D721Med (cell line): ENCODE data around the gene PTPRM.

ENCODE experiments used
- DNase-seq: peaks from one replicate; pipeline ENCODE4 v3.0.0; 2011; ENCODE audit warnings: low spot score; ENCODE audit not compliant: insufficient read length
- FAIRE-seq: peaks from 2 replicates; lab custom pipeline; 2011; peaks lifted over from hg19 to GRCh38; lab: Jason Lieb, UNC
- TF ChIP-seq, protein P1 (sequence below): IDR thresholded peaks from 2 replicates; pipeline ENCODE4 v1.5.1; 2012; ENCODE audit warnings: mild to moderate bottlenecking, control low read depth; ENCODE audit not compliant: insufficient read depth; ENCODE audit errors: missing control alignments

PTPRM gene

DNA sequence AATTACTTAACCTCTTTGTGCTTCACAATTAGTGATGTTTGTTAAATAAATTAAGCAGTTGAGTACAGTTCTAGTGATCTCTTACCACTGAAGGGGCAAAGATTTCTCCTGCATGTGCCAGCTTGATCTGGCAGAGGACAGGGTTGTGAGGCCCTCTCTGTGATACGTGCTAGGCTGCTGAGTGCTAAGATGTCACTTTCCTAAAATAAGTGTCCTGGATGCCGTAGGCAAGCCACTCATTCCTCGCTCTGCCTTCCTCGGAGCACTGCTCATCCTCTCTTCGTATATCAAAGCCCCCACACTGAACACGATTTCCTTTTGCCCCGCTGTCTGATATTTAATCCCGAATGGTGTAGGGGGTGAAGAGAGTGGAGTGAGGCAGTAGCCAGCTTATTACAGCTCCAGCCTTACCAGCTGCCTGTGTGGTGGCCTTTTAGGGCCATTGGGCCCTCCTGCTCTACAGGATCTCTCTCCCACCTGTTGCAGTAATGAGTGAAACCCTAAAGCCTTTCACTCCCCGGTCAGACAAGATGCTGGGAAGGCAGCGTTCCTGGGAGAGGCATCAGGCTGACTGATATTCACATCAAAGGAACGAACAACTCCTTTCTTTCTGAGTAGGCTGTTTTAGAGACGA is 40.5 kb downstream of the PTPRM start:
- no peak for DNase-seq
- TF ChIP-seq, protein P1, sequence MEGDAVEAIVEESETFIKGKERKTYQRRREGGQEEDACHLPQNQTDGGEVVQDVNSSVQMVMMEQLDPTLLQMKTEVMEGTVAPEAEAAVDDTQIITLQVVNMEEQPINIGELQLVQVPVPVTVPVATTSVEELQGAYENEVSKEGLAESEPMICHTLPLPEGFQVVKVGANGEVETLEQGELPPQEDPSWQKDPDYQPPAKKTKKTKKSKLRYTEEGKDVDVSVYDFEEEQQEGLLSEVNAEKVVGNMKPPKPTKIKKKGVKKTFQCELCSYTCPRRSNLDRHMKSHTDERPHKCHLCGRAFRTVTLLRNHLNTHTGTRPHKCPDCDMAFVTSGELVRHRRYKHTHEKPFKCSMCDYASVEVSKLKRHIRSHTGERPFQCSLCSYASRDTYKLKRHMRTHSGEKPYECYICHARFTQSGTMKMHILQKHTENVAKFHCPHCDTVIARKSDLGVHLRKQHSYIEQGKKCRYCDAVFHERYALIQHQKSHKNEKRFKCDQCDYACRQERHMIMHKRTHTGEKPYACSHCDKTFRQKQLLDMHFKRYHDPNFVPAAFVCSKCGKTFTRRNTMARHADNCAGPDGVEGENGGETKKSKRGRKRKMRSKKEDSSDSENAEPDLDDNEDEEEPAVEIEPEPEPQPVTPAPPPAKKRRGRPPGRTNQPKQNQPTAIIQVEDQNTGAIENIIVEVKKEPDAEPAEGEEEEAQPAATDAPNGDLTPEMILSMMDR, result no peak
- FAIRE-seq, result no peak

DNA sequence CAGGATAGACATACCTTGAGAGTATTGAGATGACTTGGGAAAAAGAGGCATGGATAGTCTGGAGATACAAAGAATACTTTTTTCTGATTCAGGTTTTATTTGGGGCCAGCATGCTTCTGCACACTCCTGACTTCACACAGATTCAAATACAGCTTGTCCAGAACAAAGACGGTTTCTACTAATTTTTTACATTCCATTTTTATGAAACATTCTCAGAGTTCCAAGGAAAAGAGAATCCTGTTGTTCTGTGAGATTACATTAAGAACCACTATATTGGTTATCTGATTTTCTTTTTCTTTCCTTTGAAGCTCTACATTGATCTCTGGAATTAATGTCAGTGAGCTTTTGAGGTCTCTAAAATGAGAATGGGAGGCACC is 41.0 kb downstream of the PTPRM start:
- TF ChIP-seq, protein P1, result no peak
- DNase-seq (no peak), FAIRE-seq (no peak)

- TF ChIP-seq, protein P1, result no peak
- no peak for FAIRE-seq
- no peak for DNase-seq
Observed at GRCh38 chr18:7608781-7609201, 41.7 kb downstream of the PTPRM start.

- TF ChIP-seq, protein P1, result no peak
- FAIRE-seq, result no peak
- no peak for DNase-seq
Observed at GRCh38 chr18:7609617-7610016, 42.5 kb downstream of the PTPRM start.

DNA sequence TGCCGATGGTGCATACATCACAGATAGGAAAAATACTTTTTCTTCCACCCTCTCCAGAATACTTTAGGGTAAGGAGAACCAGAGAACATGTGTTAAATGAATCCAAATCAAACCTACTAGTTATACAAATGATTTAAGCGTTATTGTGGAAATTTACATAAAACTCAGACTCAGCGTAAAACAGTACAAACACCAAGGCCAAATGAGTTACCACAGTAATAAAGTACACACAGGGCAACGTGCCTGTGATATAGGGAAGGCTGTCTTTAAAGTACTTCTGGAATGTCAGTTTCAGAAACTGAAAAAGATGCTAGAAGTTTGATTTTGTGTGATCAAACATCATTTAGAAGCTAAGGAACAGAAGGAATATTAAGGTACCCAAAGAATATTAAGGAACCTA is 46.9 kb downstream of the PTPRM start:
- FAIRE-seq (peak; percentile 55), DNase-seq (no peak)

GRCh38 chr18:7615840-7616239 is 48.7 kb downstream of the PTPRM start:
- TF ChIP-seq, protein P1, result no peak
- DNase-seq (no peak), FAIRE-seq (no peak)

More for the DNA sequence above, 46.9 kb downstream of the PTPRM start:
- TF ChIP-seq, protein P1, result no peak

DNA sequence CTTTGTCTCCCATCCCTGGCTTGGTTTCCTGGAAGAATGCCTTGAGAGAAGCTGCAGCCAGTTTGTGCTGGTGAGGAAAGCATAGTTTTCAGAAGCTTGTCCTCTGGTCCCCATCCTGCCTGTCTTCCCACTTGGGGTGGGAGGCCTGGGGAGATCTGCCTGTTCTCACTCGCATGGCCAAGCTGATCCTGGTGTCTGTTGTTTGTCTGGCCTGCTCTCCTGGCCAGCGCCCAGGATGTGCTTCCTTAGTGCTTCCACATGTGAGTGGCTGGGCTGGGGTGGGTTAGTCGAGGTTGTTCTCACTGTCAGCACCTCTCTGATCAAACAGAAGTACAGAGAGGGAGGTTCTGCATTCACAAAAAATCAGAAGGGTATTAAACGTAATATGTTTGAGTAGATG is 49.5 kb downstream of the PTPRM start:
- DNase-seq (no peak), FAIRE-seq (no peak)
- TF ChIP-seq, protein P1, result no peak
